PC-3 (cell line): ENCODE measurements around the gene PLA2G12A. TPM values are rescaled to one million over a fixed set of nuclear protein-coding genes. Genes with fewer than 3 reads are reported as not detected.
A peak's percentile ranks its signal among the peaks of the same experiment; 100 is the strongest.

Experiments used
- ATAC-seq: fragments of 200-7000 bp; cut with Tn5 transposase; 2 replicates; pipeline ENCODE4 v1.9.1; 2020; ENCODE audit warnings: mild to moderate bottlenecking, moderate library complexity
- BruUV-seq: library from RNA; stranded (reverse); fragments of 400-500 nt; replicated peaks from 2 replicates; lab custom pipeline; 2021; lab: Mats Ljungman, UMichigan
- CTCF ChIA-PET: fragments of 300-600 bp; sonication (Branson Sonifier 250); formaldehyde crosslinking; loops from one replicate; lab custom pipeline; 2022; ENCODE audit warnings: antibody characterized with exemption; lab: Charles Lee
- POLR2A ChIA-PET: fragments of 300-600 bp; sonication (Branson Sonifier 250); formaldehyde crosslinking; loops from one replicate; lab custom pipeline; 2022; ENCODE audit warnings: antibody characterized with exemption; ENCODE audit not compliant: unreplicated experiment; lab: Charles Lee
- DNase-seq: peaks from one replicate; pipeline ENCODE4 v3.0.0-alpha.2; 2015
- H2AFZ ChIP-seq: fragments of 300-600 bp; sonication (generic); 2 replicates; pipeline ENCODE4 v1.6.0; 2016; ENCODE audit warnings: antibody characterized with exemption, low read length
- H3F3A ChIP-seq: fragments of 300-600 bp; sonication (generic); one replicate; pipeline ENCODE4 v1.6.0; 2017; ENCODE audit warnings: antibody characterized with exemption, low read length, control low read depth, mild to moderate bottlenecking; ENCODE audit not compliant: unreplicated experiment
- H3K27ac ChIP-seq: fragments of 300-600 bp; sonication (generic); 2 replicates; pipeline ENCODE4 v1.5.1; 2016; ENCODE audit warnings: mild to moderate bottlenecking, low read length
- H3K27me3 ChIP-seq: fragments of 300-600 bp; sonication (generic); 2 replicates; pipeline ENCODE4 v1.6.1; 2016; ENCODE audit warnings: low read length, mixed read lengths
- H3K36me3 ChIP-seq: fragments of 300-600 bp; sonication (generic); 2 replicates; pipeline ENCODE4 v1.6.1; 2016; ENCODE audit warnings: low read depth, mixed run types, low read length, mixed read lengths
- H3K4me1 ChIP-seq: fragments of 300-600 bp; sonication (generic); 2 replicates; pipeline ENCODE4 v1.5.1; 2016; ENCODE audit warnings: low read length; ENCODE audit not compliant: insufficient read depth
- H3K4me2 ChIP-seq: fragments of 300-600 bp; sonication (generic); 2 replicates; pipeline ENCODE4 v1.6.0; 2016; ENCODE audit warnings: low read length
- H3K4me3 ChIP-seq: fragments of 300-600 bp; sonication (generic); 2 replicates; pipeline ENCODE4 v1.5.1; 2016; ENCODE audit warnings: mild to moderate bottlenecking, low read length, mixed read lengths
- H3K79me2 ChIP-seq: fragments of 300-600 bp; sonication (generic); 2 replicates; pipeline ENCODE4 v1.6.1; 2017; ENCODE audit warnings: low read length, mixed read lengths
- H3K9ac ChIP-seq: fragments of 300-600 bp; sonication (generic); 2 replicates; pipeline ENCODE4 v1.6.0; 2016; ENCODE audit warnings: mild to moderate bottlenecking, low read length
- H3K9me2 ChIP-seq: fragments of 300-600 bp; sonication (generic); replicated peaks from 2 replicates; pipeline ENCODE4 v1.6.1; 2016; ENCODE audit warnings: mixed run types, low read length, mixed read lengths
- H3K9me3 ChIP-seq: fragments of 300-600 bp; sonication (generic); 2 replicates; pipeline ENCODE4 v1.6.1; 2016; ENCODE audit warnings: low read length, mixed read lengths
- H4K20me1 ChIP-seq: fragments of 300-600 bp; sonication (generic); 2 replicates; pipeline ENCODE4 v1.6.1; 2016; ENCODE audit warnings: low read length, mixed read lengths
- CTCF ChIP-seq: fragments of 300-600 bp; sonication (generic); conservative IDR thresholded peaks from 2 replicates; pipeline ENCODE4 v1.5.1; 2017; ENCODE audit warnings: antibody characterized with exemption, low read depth, mild to moderate bottlenecking, low read length
- EZH2 ChIP-seq: fragments of 300-600 bp; sonication (generic); IDR thresholded peaks from one replicate; pipeline ENCODE4 v1.6.1; 2017; ENCODE audit warnings: antibody characterized with exemption, mild to moderate bottlenecking, low read length; ENCODE audit not compliant: unreplicated experiment
- EZH2phosphoT487 ChIP-seq: fragments of 300-600 bp; sonication (generic); IDR thresholded peaks from 2 replicates; pipeline ENCODE4 v1.6.1; 2018; ENCODE audit warnings: mild to moderate bottlenecking, antibody characterized with exemption, low read length, borderline replicate concordance
- intact Hi-C: fragments of 100-400 bp; cut with micrococcal nuclease; formaldehyde crosslinking; loops from 2 replicates; pipeline ENCODE4 v1.9.0; 2023
- total RNA-seq: library from RNA; depleted of rRNA; stranded (reverse); fragments of >200 nt; gene quantifications from 2 replicates; pipeline ENCODE4 v1.2.3, GENCODE V29; 2014

Gene PLA2G12A
- total RNA-seq, 1 experiment from 2014 or later: 51.6 TPM

DNA sequence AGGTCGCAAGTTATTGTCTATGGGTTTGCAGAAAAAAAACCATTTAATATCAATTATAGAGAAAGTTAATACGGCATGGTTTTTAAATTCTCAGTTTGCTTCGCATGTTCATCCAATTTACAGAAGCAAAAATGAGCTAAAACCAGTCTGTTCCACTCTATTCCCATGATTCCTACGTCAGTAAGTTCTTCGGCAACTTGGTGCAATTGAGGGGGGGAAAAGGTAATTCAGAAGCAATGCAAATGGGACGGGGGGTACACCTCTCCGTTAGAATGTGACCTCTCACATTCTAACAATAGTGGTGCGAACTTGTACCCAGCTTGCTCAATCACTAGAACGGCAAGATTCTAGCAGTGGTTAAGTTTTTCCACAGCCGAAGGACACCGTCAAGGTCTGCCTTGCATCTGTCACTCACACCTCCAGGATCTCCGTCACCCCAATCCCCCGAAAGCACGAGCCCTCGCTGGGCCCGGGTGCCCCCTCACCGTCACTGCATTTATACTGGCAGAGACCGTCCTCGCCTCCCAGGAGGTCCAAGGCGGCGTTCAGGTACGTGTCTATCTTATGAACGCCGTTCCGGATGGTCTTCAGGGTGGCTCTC, 653 bp downstream of the PLA2G12A start:
- Histone ChIP-seq H3K4me2 (peak overlapping the region; percentile 82), H3K9me2 (no peaks in the 10 kb centered on the region), H3K79me2 (peaks cover 51% of the 10 kb centered on the region), H3K4me3 (peak overlapping the region; percentile 99), H3F3A (no peaks in the 10 kb centered on the region), H2AFZ (peak overlapping the region; percentile 94), H3K27ac (peak overlapping the region; percentile 39), H3K27me3 (no peaks in the 10 kb centered on the region), H3K9ac (peak overlapping the region; percentile 81), H3K9me3 (no peaks in the 10 kb centered on the region), H3K36me3 (no peaks in the 10 kb centered on the region; the same call in 1 of the 2 replicates), H3K4me1 (peaks cover 14% of the 10 kb centered on the region), H4K20me1 (no peaks in the 10 kb centered on the region)
- ATAC-seq (peak; percentile 6), DNase-seq (no peak)
- no peak for TF ChIP-seq EZH2
- no peak for TF ChIP-seq EZH2phosphoT487
- no peak for TF ChIP-seq CTCF
- BruUV-seq: TSS peak; percentile 55
- CTCF ChIA-PET: no interaction called here
- intact Hi-C loops: loop anchor here (2.0 kb wide), 1 partner anchor 86 kb away; the partner anchor contains the start of gene GAR1
- POLR2A ChIA-PET: interaction anchor here (0.8 kb wide), 1 partner anchor 157 kb away, joined by 7 read pairs; no protein-coding TSS in a partner anchor

DNA sequence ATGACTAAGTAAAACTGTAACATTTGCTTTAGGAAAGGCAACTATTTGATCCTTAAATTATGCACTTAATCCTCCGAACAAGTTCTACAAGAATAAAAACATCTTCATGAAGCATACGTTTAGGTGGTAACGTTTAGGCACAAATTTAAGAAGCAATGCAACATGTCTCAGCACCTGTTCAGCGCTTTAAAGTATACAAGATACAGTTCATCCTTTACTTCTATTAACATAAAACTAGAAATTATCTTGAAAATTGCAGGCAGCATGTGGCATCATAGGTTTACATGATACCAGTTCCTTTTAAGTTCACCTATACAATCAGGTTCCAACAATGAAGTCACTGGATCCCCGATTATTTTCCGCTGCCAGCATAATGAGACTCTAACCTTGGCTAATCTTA, 1.5 kb downstream of the PLA2G12A start:
- H4K20me1 ChIP-seq: no peaks in the 10 kb centered on the region
- H3K36me3 ChIP-seq: no peaks in the 10 kb centered on the region; the same call in 1 of the 2 replicates
- peak overlapping the region; percentile 81 for H3K9ac ChIP-seq
- peak overlapping the region; percentile 82 for H3K4me2 ChIP-seq
- H3K4me1 ChIP-seq: peaks cover 14% of the 10 kb centered on the region
- H3K4me3 ChIP-seq: peak overlapping the region; percentile 99
- H3K9me3 ChIP-seq: no peaks in the 10 kb centered on the region
- peak overlapping the region; percentile 64 for H3K27ac ChIP-seq
- DNase-seq (peak; percentile 49), ATAC-seq (no peak; the same call in 1 of the 2 replicates)
- no peak for TF ChIP-seq EZH2
- TF ChIP-seq EZH2phosphoT487: no peak
- TF ChIP-seq CTCF: no peak
- no peaks in the 10 kb centered on the region for H3K27me3 ChIP-seq
- peak overlapping the region; percentile 94 for H2AFZ ChIP-seq
- POLR2A ChIA-PET: no interaction called here
- intact Hi-C loops: loop anchor here (2.0 kb wide), 1 partner anchor 86 kb away; the partner anchor contains the start of gene GAR1
- BruUV-seq: no TSS peak
- CTCF ChIA-PET: no interaction called here
- H3K9me2 ChIP-seq: no peaks in the 10 kb centered on the region
- H3K79me2 ChIP-seq: peaks cover 56% of the 10 kb centered on the region
- no peaks in the 10 kb centered on the region for H3F3A ChIP-seq

- H2AFZ ChIP-seq: no peak overlapping the region
- H3K36me3 ChIP-seq: no peaks in the 10 kb centered on the region; the same call in 1 of the 2 replicates
- no TSS peak for BruUV-seq
- ATAC-seq (no peak), DNase-seq (no peak)
- no peak overlapping the region for H3K4me2 ChIP-seq
- H3K9me2 ChIP-seq: no peaks in the 10 kb centered on the region
- no peaks in the 10 kb centered on the region for H3K9me3 ChIP-seq
- intact Hi-C loops: no loop called here
- ChIA-PET POLR2A (no interaction called here), CTCF (no interaction called here)
- TF ChIP-seq CTCF (no peak), EZH2 (no peak), EZH2phosphoT487 (no peak)
- 0 out of 2 replicates have a peak, but pooled peaks cover 3% of the 10 kb centered on the region for H4K20me1 ChIP-seq
- peaks cover 32% of the 10 kb centered on the region for H3K4me1 ChIP-seq
- no peaks in the 10 kb centered on the region for H3F3A ChIP-seq
- no peaks in the 10 kb centered on the region for H3K27me3 ChIP-seq
- H3K9ac ChIP-seq: no peak overlapping the region
- H3K27ac ChIP-seq: no peak overlapping the region
- H3K4me3 ChIP-seq: no peak overlapping the region
- H3K79me2 ChIP-seq: peaks cover 72% of the 10 kb centered on the region
Observed at GRCh38 chr4:109723110-109723509, 6.8 kb downstream of the PLA2G12A start.
